Neural cell (in vitro differentiated cells): ENCODE data around the gene BABAM2. TPM values are rescaled to one million over a fixed set of nuclear protein-coding genes. Genes with fewer than 3 reads are reported as not detected.

Experiments used
- H2AFZ ChIP-seq: fragments of 200-600, 300-800 bp; sonication (generic), shearing (Covaris generic); 2 replicates; pipeline ENCODE4 v1.6.0; 2014; ENCODE audit warnings: low read depth, mild to moderate bottlenecking, antibody characterized with exemption, low read length, moderate library complexity
- H3F3A ChIP-seq: fragments of 200-600 bp; shearing (Covaris generic); 2 replicates; pipeline ENCODE4 v1.6.1; 2016; ENCODE audit warnings: mild to moderate bottlenecking, moderate library complexity, mixed read lengths, antibody characterized with exemption, low read length; ENCODE audit not compliant: insufficient read depth, poor library complexity, severe bottlenecking
- H3K27ac ChIP-seq: fragments of 200-600, 300-800 bp; sonication (generic), shearing (Covaris generic); 2 replicates; pipeline ENCODE4 v1.5.1; 2014; ENCODE audit warnings: mild to moderate bottlenecking, low read length, moderate library complexity
- H3K27me3 ChIP-seq: fragments of 300-800, 200-600 bp; sonication (generic), shearing (Covaris generic); 2 replicates; pipeline ENCODE4 v1.6.0; 2014; ENCODE audit warnings: mild to moderate bottlenecking, low read depth, low read length, moderate library complexity; ENCODE audit not compliant: insufficient read depth
- H3K36me3 ChIP-seq: fragments of 300-800, 200-600 bp; sonication (generic), shearing (Covaris generic); 2 replicates; pipeline ENCODE4 v1.5.1; 2014; ENCODE audit warnings: mild to moderate bottlenecking, antibody characterized with exemption, low read length, moderate library complexity; ENCODE audit not compliant: insufficient read depth
- H3K4me2 ChIP-seq: fragments of 300-800, 200-600 bp; sonication (generic), shearing (Covaris generic); 2 replicates; pipeline ENCODE4 v1.6.0; 2014; ENCODE audit warnings: mild to moderate bottlenecking, low read length
- H3K4me3 ChIP-seq: fragments of 300-800, 200-600 bp; sonication (generic), shearing (Covaris generic); 2 replicates; pipeline ENCODE4 v1.5.1; 2014; ENCODE audit warnings: mild to moderate bottlenecking, low read length, moderate library complexity
- H3K79me2 ChIP-seq: fragments of 200-600 bp; shearing (Covaris generic); replicated peaks from 2 replicates; pipeline ENCODE4 v1.6.0; 2014; ENCODE audit warnings: mild to moderate bottlenecking, low read length, moderate library complexity; ENCODE audit not compliant: insufficient read depth
- H3K9ac ChIP-seq: fragments of 300-800, 200-600 bp; sonication (generic), shearing (Covaris generic); 2 replicates; pipeline ENCODE4 v1.6.1; 2016; ENCODE audit warnings: mild to moderate bottlenecking, low read length, mixed read lengths
- H3K9me2 ChIP-seq: fragments of 200-600 bp; shearing (Covaris generic); 2 replicates; pipeline ENCODE4 v1.6.1; 2016; ENCODE audit warnings: mild to moderate bottlenecking, low read length, mixed read lengths; ENCODE audit not compliant: insufficient read depth
- H3K9me3 ChIP-seq: fragments of 200-600, 300-800 bp; sonication (generic), shearing (Covaris generic); 2 replicates; pipeline ENCODE4 v1.6.1; 2016; ENCODE audit warnings: mild to moderate bottlenecking, mixed run types, low read length, moderate library complexity, mixed read lengths
- H4K20me1 ChIP-seq: fragments of 200-600 bp; shearing (Covaris generic); 2 replicates; pipeline ENCODE4 v1.6.1; 2016; ENCODE audit warnings: mild to moderate bottlenecking, mixed run types; ENCODE audit not compliant: insufficient read depth
- EP300 ChIP-seq: fragments of 450-650 bp; conservative IDR thresholded peaks from 2 replicates; pipeline ENCODE4 v1.6.1; 2014; ENCODE audit warnings: antibody characterized with exemption, mild to moderate bottlenecking, moderate library complexity; ENCODE audit not compliant: poor library complexity, severe bottlenecking
- EZH2 ChIP-seq: fragments of 200-600, 300-800 bp; shearing (Covaris generic), sonication (generic); IDR thresholded peaks from 2 replicates; pipeline ENCODE4 v1.6.1; 2014; ENCODE audit warnings: antibody characterized with exemption, low read length, borderline replicate concordance, mild to moderate bottlenecking; ENCODE audit not compliant: insufficient read depth, poor library complexity, severe bottlenecking
- MXI1 ChIP-seq: fragments of 450-650 bp; conservative IDR thresholded peaks from 2 replicates; pipeline ENCODE4 v1.6.1; 2014; ENCODE audit warnings: antibody characterized with exemption, mild to moderate bottlenecking; ENCODE audit not compliant: poor library complexity, severe bottlenecking
- POLR2AphosphoS5 ChIP-seq: IDR thresholded peaks from 2 replicates; pipeline ENCODE4 v1.6.1; 2012
- RAD21 ChIP-seq: fragments of 450-650 bp; conservative IDR thresholded peaks from 2 replicates; pipeline ENCODE4 v1.6.1; 2014; ENCODE audit warnings: antibody characterized with exemption, mild to moderate bottlenecking, moderate library complexity
- SMC3 ChIP-seq: fragments of 450-650 bp; conservative IDR thresholded peaks from 2 replicates; pipeline ENCODE4 v1.6.1; 2014; ENCODE audit warnings: antibody characterized with exemption, mild to moderate bottlenecking, moderate library complexity; ENCODE audit not compliant: poor library complexity
- TAF1 ChIP-seq: IDR thresholded peaks from 2 replicates; pipeline ENCODE4 v1.6.1; 2012; ENCODE audit warnings: low read depth
- polyA plus RNA-seq: library from polyadenylated mRNA; depleted of rRNA; stranded (reverse); fragments of >200 nt; gene quantifications from 2 replicates; pipeline ENCODE4 v1.2.3, GENCODE V29; 2014
- TF ChIP-seq, protein P1 (sequence below): fragments of 450-650 bp; IDR thresholded peaks from 2 replicates; pipeline ENCODE4 v1.5.1; 2014; ENCODE audit warnings: antibody characterized with exemption, mild to moderate bottlenecking, moderate library complexity; ENCODE audit not compliant: poor library complexity, severe bottlenecking
- TF ChIP-seq, protein P2 (sequence below): IDR thresholded peaks from 2 replicates; pipeline ENCODE4 v1.6.1; 2012; ENCODE audit warnings: borderline replicate concordance

Gene BABAM2
- polyA plus RNA-seq, 1 donor from 2014 or later = 15.3 TPM

DNA sequence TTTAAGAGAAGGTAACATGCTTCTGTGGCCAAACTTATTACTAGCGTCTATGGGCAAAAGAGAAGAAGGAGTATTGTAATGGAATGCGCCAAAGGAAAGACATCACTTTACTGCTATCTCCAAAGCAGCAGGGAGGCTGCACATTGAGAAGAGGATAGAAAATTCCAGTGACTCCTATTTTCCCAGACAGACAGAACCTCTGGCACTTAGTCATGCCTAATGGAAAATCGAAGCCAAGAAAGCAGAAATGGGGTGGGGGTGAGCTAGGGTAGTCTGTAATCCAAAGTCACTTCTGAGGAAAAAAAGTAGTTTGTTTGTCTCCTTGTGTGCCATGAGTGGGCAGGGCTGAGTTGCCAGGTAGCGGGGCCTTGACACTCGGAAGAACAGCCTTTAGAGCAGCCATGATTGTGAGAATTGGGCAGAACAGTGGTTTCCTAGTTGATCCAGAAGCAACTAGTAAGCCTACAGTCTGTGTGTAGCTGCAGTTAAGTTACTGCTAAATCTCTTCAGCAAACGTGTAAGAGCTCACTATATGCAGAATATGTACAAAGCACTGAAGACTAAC lies 422.8 kb downstream of the BABAM2 start:
- H3K4me3 ChIP-seq = no peak overlapping the region
- H3K27me3 ChIP-seq = no peaks in the 10 kb centered on the region
- no peaks in the 10 kb centered on the region for H3K79me2 ChIP-seq
- H3K9ac ChIP-seq = no peak overlapping the region
- H2AFZ ChIP-seq = no peak overlapping the region
- H3K4me2 ChIP-seq = no peak overlapping the region
- no peaks in the 10 kb centered on the region for H4K20me1 ChIP-seq
- H3K36me3 ChIP-seq = no peaks in the 10 kb centered on the region
- no peaks in the 10 kb centered on the region for H3K9me2 ChIP-seq
- H3K9me3 ChIP-seq = no peaks in the 10 kb centered on the region
- TF ChIP-seq, protein P1, sequence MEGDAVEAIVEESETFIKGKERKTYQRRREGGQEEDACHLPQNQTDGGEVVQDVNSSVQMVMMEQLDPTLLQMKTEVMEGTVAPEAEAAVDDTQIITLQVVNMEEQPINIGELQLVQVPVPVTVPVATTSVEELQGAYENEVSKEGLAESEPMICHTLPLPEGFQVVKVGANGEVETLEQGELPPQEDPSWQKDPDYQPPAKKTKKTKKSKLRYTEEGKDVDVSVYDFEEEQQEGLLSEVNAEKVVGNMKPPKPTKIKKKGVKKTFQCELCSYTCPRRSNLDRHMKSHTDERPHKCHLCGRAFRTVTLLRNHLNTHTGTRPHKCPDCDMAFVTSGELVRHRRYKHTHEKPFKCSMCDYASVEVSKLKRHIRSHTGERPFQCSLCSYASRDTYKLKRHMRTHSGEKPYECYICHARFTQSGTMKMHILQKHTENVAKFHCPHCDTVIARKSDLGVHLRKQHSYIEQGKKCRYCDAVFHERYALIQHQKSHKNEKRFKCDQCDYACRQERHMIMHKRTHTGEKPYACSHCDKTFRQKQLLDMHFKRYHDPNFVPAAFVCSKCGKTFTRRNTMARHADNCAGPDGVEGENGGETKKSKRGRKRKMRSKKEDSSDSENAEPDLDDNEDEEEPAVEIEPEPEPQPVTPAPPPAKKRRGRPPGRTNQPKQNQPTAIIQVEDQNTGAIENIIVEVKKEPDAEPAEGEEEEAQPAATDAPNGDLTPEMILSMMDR = no peak
- TF ChIP-seq MXI1 (no peak), POLR2AphosphoS5 (no peak), TAF1 (no peak), SMC3 (no peak), EP300 (no peak), RAD21 (no peak), EZH2 (no peak)
- TF ChIP-seq, protein P2, sequence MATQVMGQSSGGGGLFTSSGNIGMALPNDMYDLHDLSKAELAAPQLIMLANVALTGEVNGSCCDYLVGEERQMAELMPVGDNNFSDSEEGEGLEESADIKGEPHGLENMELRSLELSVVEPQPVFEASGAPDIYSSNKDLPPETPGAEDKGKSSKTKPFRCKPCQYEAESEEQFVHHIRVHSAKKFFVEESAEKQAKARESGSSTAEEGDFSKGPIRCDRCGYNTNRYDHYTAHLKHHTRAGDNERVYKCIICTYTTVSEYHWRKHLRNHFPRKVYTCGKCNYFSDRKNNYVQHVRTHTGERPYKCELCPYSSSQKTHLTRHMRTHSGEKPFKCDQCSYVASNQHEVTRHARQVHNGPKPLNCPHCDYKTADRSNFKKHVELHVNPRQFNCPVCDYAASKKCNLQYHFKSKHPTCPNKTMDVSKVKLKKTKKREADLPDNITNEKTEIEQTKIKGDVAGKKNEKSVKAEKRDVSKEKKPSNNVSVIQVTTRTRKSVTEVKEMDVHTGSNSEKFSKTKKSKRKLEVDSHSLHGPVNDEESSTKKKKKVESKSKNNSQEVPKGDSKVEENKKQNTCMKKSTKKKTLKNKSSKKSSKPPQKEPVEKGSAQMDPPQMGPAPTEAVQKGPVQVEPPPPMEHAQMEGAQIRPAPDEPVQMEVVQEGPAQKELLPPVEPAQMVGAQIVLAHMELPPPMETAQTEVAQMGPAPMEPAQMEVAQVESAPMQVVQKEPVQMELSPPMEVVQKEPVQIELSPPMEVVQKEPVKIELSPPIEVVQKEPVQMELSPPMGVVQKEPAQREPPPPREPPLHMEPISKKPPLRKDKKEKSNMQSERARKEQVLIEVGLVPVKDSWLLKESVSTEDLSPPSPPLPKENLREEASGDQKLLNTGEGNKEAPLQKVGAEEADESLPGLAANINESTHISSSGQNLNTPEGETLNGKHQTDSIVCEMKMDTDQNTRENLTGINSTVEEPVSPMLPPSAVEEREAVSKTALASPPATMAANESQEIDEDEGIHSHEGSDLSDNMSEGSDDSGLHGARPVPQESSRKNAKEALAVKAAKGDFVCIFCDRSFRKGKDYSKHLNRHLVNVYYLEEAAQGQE = no peak
- H3K27ac ChIP-seq = no peak overlapping the region
- H3F3A ChIP-seq = peaks cover 6% of the 10 kb centered on the region

DNA sequence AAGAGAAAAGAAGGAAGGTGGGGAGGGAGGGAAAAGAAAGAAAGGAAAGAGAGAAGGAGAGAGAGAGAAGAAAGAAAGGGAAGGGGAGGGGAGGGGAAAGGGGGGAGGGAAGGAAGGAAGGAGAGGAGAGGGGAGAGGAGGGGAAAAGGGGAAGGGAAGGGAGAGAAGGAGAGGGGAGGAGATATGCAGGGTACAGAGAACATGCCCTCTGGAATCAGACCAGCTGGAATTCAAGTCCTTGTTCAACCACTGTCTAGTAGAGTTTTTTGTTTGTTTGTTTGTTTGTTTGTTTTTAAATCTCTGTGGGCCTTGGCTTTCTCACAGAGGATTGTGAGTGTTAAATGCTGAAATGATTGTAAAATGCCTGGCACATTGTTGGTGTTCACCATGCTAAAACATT lies 424.4 kb downstream of the BABAM2 start:
- H4K20me1 ChIP-seq = no peaks in the 10 kb centered on the region
- TF ChIP-seq SMC3 = no peak
- no peak for TF ChIP-seq EP300
- no peak for TF ChIP-seq POLR2AphosphoS5
- TF ChIP-seq EZH2 = no peak
- TF ChIP-seq, protein P1 = no peak
- no peak for TF ChIP-seq RAD21
- no peak for TF ChIP-seq MXI1
- TF ChIP-seq, protein P2 = no peak
- no peak for TF ChIP-seq TAF1

More for the DNA sequence above, 424.4 kb downstream of the BABAM2 start:
- Histone ChIP-seq H3F3A (peaks cover 6% of the 10 kb centered on the region), H3K9ac (no peak overlapping the region), H3K9me2 (no peaks in the 10 kb centered on the region), H3K79me2 (no peaks in the 10 kb centered on the region), H3K4me2 (no peak overlapping the region), H3K27ac (no peak overlapping the region), H2AFZ (no peak overlapping the region), H3K4me3 (no peak overlapping the region), H3K9me3 (no peaks in the 10 kb centered on the region), H3K36me3 (no peaks in the 10 kb centered on the region), H3K27me3 (no peaks in the 10 kb centered on the region)
